ENCODE data around the gene HPCAL1.

HPCAL1 gene

DNA sequence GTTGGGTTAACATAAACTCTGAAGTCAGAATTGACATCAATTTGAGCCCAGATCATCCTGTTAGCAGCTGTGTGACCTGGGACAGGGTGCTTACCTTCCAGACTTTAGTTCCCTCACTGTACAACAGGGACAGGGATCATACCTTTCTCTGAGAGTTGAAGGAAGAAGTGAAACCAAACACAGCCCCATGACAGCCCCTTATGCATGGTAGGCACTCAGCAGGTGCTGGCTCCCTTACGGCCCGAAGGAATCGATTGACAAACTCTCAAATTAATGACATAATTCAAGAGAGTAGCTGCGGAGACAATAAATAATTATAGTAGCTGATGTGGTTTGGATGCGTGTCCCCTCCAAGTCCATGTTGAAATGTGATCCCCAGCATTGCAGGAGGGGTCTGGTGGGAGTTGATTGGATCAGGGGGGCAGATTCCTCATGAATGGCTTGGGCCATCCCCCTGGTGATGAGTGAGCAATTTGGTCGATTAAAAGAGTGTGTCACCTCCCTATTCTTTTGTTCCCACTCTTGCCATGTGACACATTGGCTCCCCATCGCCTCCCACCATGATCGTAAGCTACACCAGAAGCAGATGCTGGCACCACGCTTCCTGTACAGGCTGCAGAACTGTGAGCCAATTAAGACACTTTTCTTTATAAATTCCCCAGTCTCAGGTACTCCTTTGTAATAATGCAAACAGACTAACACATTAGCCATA lies 73.0 kb downstream of the HPCAL1 start:
- DNase-seq (ENCODE audit: low read depth in 1 of 2, low spot score in 1 of 2), result no peak
- in situ Hi-C loops (cut with HindIII; ENCODE audit: low pct_unique_long_range_greater_than_20kb, low sequenced_read_pairs), result no loop called here
- no peak for TF ChIP-seq JUND (IDR thresholded peaks at IDR 0.05; ENCODE audit: low read depth)

DNA sequence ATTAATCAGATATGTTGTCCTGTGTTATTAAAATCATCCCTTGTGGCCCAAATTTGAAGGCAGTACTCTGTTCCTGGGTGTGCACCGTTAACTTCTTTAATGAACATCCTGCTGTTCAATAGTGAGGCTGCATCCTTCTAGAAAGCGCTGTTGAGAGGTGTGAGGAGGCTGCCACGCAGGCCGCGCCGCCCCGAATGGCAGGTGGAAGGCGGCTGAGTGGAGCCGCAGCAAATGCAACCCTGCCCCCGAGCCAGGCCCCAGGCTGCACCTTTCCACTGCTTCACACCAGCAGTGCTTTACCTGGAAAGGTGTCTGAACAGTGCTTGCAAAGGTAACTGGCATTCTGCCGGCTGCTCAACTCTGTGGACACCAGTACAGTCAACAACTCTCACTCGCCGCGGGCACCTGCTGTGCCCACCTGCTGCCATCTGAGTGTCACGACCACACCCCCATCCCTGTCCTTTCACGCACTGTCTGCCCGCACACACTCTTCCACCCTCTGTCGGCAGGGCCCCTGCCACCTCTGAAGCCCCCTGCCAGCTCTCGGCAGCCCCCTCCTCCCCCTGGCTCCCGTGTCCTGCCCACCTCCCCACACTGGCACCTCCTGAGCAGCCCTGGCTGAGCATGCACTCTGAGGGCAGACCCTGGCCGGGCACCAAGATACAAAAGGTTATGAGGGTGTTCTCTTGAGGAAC lies 74.5 kb downstream of the HPCAL1 start:
- in situ Hi-C loops (cut with HindIII; ENCODE audit: low pct_unique_long_range_greater_than_20kb, low sequenced_read_pairs), result no loop called here
- TF ChIP-seq JUND (IDR thresholded peaks at IDR 0.05; ENCODE audit: low read depth), result no peak
- DNase-seq (ENCODE audit: low read depth in 1 of 2, low spot score in 1 of 2), result no peak

DNA sequence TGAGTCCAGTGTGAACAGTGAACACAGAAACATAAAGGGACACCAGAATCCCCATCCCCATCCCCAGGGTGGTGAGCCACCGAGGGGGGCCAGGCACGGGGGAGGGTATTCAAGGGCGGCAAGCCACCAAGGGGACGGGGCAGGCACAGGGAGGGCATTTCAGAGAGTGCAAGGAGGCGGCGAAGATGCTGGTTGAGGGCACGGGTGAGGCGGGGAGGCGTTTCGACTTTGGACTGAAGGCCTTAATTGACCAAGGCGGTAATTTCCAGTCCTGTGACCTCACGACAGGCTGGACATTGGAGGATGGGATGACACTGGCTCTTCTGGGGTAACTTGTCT lies 75.0 kb downstream of the HPCAL1 start:
- TF ChIP-seq JUND (IDR thresholded peaks at IDR 0.05; ENCODE audit: low read depth), result no peak
- no peak for DNase-seq (ENCODE audit: low read depth in 1 of 2, low spot score in 1 of 2)
- in situ Hi-C loops (cut with HindIII; ENCODE audit: low pct_unique_long_range_greater_than_20kb, low sequenced_read_pairs), result no loop called here

DNA sequence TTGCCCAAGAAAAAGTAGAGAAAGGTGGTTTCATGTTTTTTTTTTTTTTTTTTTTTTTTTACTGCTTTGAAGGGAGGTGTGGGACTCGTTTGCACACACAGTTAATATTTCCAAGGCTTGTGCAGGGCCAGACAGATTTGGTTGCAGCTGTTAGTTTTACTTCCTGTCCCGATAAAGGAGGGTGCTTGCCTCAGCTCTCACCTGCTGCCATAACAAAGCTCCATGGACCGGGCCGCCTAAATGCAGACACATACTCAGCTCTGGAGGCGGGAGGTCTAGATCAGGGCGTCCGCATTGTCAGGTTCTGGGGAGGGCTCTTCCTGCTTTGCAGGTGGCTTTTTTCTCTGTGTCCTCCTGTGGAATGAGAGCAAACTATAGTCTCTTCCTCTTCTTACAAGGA lies 75.5 kb downstream of the HPCAL1 start:
- in situ Hi-C loops (cut with HindIII; ENCODE audit: low pct_unique_long_range_greater_than_20kb, low sequenced_read_pairs), result no loop called here
- TF ChIP-seq JUND (IDR thresholded peaks at IDR 0.05; ENCODE audit: low read depth), result no peak
- DNase-seq (ENCODE audit: low read depth in 1 of 2, low spot score in 1 of 2), result no peak

DNA sequence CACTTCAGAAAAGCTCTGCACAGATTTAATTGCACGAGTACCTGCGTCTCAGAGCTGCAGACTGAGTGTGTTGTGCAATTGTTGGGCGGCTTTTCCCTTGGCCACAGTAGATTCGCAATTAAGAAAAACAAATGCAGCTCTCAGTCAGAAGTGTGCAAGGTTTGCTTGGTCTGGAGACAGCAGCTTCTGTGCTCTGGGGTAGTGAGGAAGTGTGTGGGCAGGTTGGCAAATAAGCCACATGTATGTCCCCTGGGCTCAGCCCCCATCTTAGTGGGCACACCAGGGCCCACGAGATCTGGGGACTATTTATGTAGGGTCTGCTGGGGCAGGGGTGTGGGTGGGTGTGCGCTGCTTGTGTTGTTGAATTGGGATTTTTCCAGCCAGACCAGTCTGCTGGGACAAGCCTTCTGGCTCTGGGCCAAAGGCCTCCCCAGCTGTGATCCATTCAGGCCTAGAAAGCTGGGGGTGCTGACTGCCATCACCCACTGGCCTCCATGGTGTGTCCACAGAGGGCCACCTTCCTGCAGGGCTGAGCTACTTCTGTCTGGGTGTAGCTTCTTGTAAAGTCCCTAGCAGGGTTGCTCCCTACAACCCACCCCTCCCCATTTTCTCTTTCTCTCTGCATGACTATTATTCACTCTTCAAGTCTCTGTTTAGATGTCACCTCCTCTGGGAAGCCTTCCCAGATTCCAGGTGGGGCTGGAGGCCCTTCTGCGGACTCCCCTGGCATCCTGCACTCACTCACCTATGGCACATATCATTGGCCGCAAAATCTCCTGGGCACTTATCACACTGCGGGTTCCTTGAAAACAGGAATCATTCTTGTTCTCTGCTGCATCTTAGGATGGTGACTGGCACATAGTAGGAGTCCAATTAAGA lies 77.6 kb downstream of the HPCAL1 start:
- in situ Hi-C loops (cut with HindIII; ENCODE audit: low pct_unique_long_range_greater_than_20kb, low sequenced_read_pairs), result no loop called here
- DNase-seq (ENCODE audit: low read depth in 1 of 2, low spot score in 1 of 2), result no peak
- no peak for TF ChIP-seq JUND (IDR thresholded peaks at IDR 0.05; ENCODE audit: low read depth)

DNA sequence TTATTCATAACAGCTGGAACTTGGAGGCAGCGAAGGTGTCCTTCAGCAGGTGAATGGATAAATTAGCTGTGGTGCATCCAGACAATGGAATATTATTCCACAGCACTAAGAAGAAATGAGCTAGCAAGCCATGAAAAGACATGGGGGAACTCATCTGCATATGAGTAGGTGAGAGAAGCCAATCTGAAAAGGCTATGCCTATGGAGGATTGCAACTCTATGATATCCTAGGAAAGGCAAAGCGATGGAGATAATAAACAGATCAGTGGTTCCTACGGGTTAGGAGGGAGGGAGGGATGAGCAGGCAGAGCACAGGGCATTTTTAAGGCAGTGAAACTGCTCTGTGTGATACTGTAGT lies 79.3 kb downstream of the HPCAL1 start:
- in situ Hi-C loops (cut with HindIII; ENCODE audit: low pct_unique_long_range_greater_than_20kb, low sequenced_read_pairs), result no loop called here
- DNase-seq (ENCODE audit: low read depth in 1 of 2, low spot score in 1 of 2), result no peak
- TF ChIP-seq JUND (IDR thresholded peaks at IDR 0.05; ENCODE audit: low read depth), result no peak

DNA sequence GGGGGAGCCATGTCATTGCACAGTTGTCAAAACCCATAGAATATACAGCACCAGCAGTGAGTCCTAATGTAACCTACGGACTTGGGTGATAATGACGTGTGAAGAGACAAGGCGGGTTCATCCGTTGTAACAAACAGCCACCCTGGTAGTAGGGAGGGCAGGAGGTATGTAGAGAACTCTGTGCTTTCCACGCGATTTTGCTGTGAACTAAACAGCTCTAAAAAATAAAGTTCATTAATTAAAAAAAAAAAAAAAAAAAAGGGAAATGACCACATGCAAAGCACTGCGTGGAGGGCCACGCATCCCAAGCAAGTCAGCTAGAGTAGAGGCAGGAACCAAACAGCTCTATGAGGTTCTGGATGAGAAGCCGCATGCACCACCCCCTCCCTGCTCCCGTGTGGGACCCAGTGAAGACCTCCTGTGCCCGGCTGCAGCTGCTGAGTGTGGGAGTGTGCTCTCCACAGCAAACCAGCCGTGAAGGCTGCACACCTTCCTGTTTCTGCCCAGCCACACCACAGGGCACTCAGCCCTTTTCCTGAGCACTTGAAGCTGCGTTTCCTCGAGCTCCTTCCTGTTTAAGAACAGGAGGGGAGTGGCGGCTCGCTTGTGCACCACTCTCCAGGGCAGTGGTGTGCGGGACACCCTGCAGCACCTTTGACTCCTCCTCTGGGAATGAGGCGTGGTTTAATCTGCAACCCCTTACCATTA lies 79.8 kb downstream of the HPCAL1 start:
- no peak for DNase-seq (ENCODE audit: low read depth in 1 of 2, low spot score in 1 of 2)
- no peak for TF ChIP-seq JUND (IDR thresholded peaks at IDR 0.05; ENCODE audit: low read depth)
- in situ Hi-C loops (cut with HindIII; ENCODE audit: low pct_unique_long_range_greater_than_20kb, low sequenced_read_pairs), result no loop called here

DNA sequence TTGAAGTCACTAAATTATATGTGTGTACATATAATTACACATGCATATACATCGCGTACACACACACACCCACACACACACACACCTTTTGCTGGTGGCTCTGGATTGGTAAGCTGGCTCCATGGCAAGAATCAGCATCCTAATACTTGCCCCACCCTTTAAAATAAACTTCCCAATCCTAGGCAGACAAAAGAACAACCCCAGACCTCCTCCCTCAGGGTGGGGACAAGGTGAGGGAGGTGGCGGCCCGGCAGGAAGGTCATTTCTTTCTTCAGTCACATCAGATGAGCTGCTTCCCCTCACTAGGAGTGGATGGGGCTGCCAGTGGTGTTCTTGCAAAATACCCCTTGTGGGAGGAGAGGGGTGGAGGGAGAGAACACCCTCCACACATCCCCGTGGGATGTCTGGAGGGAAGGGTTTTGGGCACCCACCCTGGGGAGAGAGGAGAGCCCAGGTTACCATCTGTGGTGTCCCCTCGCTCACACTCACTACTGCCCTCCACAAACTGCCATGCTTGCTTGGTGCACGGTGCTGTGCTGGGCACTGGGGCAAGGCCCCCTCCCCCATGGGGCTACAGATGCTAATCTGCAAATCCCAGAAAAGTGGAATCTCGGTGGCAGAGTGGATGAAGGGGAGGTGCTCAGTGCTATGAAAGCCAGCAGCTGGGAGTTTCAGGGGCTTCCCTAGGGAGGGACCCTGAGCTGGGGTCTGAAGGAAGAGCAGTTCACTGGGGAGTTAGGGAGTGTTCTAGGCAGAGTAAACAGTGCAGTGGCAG lies 81.4 kb downstream of the HPCAL1 start:
- in situ Hi-C loops (cut with HindIII; ENCODE audit: low pct_unique_long_range_greater_than_20kb, low sequenced_read_pairs), result no loop called here
- TF ChIP-seq JUND (IDR thresholded peaks at IDR 0.05; ENCODE audit: low read depth), result no peak
- DNase-seq (ENCODE audit: low read depth in 1 of 2, low spot score in 1 of 2), result no peak

DNA sequence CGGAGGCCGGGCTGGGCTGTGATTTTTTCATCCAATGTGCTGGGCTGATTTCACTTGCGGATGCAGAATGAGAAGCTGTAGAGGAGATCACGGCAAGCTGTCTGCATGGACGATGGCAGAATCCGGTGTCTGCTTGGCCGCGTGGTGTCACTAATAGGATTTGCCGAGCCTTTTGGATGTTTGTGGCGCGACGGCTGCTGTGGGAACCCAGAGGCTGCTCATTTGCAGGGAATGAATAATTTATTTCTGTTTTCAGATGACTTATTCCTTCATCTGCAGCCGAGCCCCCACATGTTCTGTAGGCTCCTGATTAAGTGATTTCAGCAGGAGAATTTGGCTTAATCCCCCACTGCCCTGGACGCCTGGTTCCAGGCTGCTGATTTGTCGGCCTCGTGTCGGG lies 82.8 kb downstream of the HPCAL1 start:
- DNase-seq (ENCODE audit: low read depth in 1 of 2, low spot score in 1 of 2), result no peak
- no peak for TF ChIP-seq JUND (IDR thresholded peaks at IDR 0.05; ENCODE audit: low read depth)
- in situ Hi-C loops (cut with HindIII; ENCODE audit: low pct_unique_long_range_greater_than_20kb, low sequenced_read_pairs), result no loop called here

DNA sequence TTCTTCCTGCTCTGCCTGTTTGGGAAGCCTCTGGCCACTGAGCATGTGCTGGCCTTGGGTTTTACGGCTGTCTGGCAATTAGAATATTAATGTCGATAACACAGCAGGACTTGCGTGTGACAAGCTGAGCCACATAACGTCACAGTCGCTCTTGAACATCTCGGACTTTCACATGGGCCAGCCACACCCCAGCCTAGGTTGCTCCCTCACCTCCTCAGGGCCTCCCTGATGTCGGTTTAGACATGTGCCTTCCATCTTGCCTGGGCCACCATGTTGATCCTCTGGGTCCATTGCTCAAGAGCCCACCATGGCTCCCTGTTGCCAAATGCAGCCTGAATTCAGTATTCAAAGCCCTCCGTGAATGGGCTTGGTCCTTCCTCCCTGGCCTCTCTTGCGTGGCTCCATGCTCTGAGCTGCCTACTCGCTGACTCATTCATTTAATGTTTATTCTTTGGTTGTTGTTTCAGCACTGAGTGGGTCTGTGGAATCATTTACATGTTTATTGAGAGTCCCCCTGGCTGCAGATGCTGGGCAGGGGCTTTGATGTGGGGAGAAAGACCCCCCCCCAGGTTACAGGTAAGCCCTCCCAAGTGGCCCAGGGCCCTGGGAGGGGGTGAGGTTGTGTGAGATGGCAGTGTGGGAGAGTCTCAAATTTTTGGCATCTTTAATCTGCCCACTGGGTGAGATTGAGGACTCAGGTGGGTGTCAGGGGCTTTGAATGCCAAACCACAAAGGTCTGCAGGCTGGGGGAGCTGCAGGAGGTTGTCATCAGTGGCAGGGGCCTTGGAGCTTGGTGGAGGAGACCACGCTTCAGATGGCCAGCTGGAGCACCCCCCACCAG lies 83.4 kb downstream of the HPCAL1 start:
- no peak for TF ChIP-seq JUND (IDR thresholded peaks at IDR 0.05; ENCODE audit: low read depth)
- in situ Hi-C loops (cut with HindIII; ENCODE audit: low pct_unique_long_range_greater_than_20kb, low sequenced_read_pairs), result no loop called here

DNA sequence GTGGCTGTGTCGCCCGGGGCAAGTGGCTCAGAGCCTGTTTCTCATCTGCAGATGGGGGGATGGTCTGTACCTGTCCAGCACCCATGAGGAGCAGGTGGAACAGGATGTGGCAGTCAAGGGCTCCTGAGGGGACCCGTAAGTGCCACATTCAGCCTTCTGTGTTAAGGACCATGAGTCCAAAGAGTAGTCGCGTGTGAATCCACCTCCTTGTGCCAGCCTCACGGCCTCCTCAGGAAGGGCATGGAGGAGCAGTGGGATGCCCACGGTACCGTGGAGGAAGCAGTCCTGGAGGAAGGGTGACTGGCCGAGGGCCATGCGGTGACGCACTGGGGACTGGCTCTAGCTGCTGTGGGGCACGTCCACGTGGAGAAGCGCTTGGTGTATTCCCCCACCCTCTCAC lies 84.3 kb downstream of the HPCAL1 start:
- in situ Hi-C loops (cut with HindIII; ENCODE audit: low pct_unique_long_range_greater_than_20kb, low sequenced_read_pairs), result no loop called here
- peak in 1 of 2 experiments; percentile 13 for DNase-seq (ENCODE audit: low read depth in 1 of 2, low spot score in 1 of 2)
- TF ChIP-seq JUND (IDR thresholded peaks at IDR 0.05; ENCODE audit: low read depth), result no peak

More for the DNA sequence above, 83.4 kb downstream of the HPCAL1 start:
- DNase-seq (ENCODE audit: low read depth in 1 of 2, low spot score in 1 of 2), result no peak
